Measurements from ENCODE around the gene GLI2.

GLI2 gene

DNA sequence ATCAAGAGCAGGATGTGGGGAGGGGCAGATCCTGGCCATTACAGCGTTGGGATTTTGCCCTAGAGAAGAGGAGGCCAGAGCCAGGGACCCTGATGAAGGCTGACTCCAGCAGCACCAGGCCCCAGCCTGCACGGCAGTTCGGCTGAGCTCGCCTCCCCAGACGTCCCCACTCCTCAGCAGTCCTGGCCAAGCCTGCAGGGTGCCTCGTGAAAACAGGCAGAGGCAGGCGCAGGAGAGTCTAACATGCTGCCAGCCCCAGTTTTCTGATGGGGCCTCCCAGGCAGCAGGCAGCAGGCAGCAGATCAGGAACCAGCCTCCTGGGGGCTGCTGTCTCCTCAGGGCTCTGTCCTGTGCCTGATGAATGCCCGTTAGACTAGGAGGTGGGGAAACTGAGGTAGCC, 19.7 kb upstream of the GLI2 start:
- no peak for DNase-seq

- DNase-seq, result no peak
Observed at GRCh38 chr2:120716641-120717585, 18.8 kb upstream of the GLI2 start.

GRCh38 chr2:120719491-120719890, 16.2 kb upstream of the GLI2 start:
- no peak for DNase-seq

GRCh38 chr2:120720231-120720630, 15.4 kb upstream of the GLI2 start:
- DNase-seq, result no peak

DNA sequence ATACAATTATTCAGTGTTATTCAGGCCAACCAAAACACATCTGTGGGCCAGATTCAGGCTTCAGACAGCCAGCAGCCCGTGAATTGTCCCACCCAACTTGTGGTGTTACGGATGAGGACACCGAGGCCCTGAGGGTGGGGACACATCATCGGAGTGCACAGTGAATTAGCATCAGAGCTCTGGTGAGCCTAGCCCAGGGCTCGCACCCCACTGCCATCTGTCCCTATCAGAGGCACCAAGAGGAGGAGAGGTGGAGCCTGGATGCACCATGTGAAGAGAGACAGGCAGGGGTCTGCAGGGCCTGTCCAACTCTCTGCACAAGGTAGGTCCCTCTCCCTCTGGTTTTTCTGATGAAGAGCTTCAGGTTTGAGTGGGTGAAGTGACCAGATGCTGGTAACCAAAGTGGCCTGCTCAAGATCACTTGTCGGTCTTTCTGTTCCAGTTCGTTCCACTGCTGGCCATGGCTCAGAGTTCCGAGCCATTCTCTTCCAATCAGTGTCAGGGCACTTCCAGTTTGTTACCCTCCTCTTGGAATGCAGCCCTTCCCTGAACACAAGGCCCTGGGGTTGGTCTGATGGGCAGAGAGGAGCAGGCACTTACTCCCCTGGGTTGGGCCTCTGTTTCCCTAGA, 14.8 kb upstream of the GLI2 start:
- DNase-seq, result no peak

- no peak for DNase-seq
Observed at GRCh38 chr2:120722246-120722567, 13.5 kb upstream of the GLI2 start.

DNA sequence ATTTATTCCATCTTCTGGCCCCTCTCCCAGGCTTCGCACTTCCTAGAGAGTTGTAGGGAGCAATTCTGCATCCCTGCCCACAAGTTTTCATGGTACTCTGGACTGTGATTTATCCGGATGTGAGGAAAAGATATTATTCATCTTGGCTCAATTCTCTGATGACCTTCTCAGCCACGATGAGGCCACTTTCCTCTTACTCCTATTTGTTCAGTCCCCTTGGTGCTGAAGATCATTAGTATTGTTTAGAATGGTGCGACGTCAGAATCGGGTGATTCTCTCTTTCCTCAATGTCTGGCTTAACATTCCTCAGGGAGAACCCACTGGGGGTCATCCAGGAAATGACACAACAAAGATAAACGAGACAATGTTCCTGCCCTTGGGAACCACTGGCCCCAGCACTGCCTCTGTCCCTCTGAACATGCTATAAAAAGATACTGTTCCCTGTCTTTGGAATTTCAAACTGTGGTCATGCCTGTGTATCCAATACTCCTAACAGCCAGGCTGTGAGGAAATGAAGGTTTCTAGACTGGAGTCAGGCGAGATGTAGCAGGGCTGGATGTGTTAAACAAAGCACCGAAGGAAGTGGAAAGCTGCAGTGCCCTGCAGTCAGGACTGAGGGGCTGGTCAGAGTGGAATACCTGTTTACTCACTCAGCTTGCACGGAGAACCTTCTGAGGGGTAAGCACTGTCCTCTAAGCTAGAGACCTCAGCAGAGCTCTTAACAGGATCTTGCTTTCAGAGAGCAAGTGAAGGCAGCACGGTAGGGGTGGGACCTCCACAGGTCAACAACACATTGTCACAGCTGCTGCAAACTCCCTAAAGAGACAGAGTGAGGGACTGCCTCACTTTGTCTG, 12.9 kb upstream of the GLI2 start:
- DNase-seq, result no peak

- no peak for DNase-seq
Observed at GRCh38 chr2:120726245-120726644, 9.4 kb upstream of the GLI2 start.

DNA sequence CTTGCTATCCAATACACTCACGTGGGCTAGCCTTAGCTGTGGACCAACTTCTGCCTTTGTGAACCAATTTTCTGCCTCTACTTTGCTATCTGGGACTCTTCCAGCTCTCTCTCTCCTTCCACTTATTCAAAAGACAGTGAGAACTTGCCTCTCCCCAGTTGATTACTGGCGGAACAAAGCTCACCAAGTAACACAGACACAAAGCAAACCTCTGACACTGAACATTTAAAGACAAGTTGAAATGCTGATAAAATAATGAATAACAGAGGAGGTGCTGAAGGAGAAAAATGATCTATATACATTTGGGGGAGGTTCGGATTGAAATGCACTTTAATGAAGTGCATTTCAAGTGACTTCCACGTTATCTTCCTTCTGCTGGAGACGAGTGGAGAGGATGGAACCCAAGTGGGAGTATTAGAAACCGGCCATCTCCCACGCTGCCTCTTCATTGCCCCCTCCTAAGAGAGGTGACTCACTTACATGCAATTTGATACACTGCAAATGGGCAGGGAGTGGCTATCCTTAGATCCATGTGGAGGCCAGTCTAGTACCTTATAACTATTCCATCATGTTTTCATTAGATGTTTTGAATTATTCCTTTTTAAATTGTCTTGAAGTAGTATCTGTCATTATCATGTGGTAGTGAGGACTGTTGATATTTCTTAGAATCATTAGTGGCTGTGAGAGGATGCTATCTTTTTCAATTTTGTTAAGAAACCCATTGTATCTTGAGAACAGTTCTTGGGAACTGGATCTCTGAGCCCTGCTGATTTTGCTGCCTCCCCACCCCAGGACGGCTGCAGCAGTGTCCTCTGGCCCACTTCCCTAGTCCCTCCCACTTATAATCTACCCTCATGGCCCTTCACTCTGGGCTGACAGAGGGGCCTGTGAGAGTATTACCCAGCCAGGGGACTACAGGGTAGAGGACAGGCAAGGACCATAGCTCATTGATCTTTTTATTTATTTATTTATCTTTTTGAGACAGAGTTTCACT, 6.0 kb upstream of the GLI2 start:
- no peak for DNase-seq

DNA sequence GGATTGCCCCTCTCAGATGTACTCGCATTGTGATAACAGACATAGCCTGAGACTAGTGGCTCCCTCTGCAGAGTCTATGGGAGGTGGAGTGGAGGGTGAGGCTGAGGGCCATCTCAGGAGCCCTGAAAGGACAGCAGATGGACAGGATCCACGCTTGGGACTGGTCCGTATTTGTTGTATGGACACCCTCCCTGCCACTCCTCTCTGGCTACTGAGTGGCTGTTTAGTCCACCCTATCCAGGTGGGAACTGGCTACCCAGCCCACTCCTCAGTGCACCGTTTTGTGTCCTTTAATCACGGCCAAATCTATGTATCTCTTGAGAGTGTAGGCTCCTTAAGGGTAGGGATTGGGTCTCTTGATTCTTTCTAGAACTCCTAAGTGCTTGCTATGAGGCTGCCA, 4.5 kb upstream of the GLI2 start:
- DNase-seq, result no peak

GRCh38 chr2:120732506-120733237, 3.0 kb upstream of the GLI2 start:
- DNase-seq, result no peak

DNA sequence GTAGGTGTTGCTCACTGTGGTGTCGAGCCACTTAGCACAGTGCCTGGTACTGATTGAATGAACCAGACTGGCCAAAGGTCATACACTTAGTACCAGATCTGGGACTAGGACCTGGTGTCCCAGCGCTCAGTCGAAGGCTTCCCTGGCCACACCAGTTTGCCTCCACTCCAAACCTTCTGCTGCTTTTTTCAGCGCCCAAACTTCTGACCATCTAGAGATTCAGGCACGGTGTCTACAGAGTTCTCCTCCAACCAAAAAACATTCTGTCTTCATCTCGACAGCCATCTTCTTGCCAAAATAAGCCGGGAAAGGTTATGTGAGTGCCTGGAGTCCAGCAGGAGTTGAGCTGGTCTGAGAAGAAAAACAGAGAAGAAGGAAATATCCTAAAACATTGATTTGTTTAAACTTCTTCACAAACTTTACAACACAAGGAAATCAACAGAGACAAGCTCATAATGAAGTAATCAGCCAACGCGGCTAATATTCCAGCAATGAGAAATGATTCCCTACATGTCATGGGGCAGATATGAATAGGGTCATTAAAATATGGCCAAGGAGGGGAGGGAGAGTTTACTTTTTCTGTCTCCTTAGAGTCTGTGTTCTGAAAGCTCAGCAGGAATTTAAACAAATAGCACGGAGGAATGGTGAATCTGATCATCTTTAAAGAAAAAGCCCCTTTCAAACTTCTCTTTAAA, 2.3 kb upstream of the GLI2 start:
- no peak for DNase-seq

DNA sequence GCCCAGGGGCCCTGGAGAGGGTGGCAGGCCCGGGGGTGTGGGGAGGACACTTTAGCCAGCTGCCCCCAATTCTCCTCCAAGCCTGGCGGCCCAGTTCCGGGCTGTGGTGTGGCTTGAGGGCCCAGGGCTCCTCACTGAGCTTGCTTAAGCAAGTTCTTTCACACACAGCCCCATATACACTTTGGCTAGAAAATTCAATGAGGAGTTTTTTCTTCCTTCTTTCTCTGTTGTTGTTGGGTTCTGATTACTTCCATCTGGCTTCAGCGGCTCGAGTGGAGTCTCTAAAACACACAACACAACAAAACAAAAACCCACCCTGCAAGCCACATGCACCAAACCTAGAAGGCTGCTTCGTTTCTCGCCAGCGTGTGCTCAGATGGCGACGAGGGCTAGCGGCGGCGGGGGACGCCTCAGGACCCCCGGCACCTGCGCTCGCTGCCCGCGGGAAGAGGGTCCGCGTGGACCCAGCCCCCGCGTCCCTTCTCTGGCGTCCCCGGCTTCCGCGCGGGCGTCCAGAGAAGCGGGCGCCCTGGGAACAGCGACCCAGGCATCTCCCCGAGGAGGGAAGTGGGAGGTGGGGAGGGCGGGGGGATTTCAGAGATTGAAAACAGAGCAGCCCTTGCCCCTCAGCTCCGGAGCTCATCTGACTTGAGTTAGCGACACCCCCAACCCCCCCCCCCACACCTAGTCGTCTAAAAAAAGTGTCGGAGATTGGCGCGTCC, 577 bp upstream of the GLI2 start:
- no peak for DNase-seq

- no peak for DNase-seq
Observed at GRCh38 chr2:120736202-120736623, 545 bp downstream of the GLI2 start.

GRCh38 chr2:120736624-120737339, 1.1 kb downstream of the GLI2 start:
- no peak for DNase-seq

DNA sequence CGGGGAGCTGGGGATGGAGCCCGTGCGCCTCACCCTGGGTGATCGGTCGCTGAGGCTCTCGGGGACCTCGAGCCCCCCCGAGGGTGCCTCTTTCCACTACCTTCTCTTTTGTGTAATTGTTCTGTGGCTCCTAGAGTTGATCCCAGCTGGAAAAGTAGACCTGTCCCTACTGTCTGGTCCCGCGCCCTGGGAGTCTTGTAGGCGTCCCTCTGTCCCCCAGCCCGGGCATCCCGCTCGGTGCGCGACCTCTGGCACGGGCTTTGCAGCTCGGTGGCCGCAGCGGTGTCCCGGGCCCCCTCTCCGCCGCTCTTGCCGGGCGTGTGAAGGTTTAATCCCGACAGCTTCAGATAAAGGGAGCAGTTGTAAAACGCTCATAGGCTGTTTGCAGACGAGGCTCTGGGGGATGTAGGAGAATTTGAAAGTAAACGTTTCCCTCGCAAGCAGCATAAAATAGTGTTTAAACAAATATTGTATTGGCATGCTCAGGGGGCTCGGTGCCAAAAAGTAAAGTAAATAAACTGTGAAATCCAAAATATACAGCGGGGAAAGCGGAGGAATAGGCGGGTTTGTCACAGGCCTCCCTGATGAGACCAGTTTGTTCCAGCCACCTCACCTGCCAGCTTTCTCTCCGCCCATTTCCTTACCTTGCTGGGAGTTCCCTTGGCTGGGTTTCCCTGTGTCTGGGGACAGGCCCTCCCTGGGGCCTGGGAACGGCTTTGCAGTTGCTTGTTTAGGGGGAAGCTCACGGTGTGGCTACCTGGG, 1.9 kb downstream of the GLI2 start:
- no peak for DNase-seq

DNA sequence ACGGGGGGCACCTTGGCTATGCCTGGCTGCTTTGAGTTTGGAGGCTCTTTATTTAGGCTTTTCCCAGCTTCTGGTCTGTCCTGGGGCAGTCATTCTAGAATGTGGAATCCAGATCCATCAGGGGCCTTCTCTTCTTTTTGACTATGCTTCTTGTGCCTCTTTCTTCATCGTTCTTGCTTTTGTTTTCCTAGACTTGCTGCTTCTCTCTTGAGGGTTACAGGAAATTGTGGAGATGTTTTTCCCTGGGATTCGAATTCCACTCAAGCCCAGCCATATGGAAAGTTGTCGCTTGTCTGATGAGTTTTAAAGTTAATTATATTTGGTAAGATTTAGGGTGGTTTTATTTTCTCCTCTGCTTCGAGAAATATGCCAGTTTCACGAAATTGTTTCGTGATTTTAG, 2.4 kb downstream of the GLI2 start:
- DNase-seq, result no peak

- no peak for DNase-seq
Observed at GRCh38 chr2:120738786-120739437, 3.2 kb downstream of the GLI2 start.

All from activated naive CD4-positive, alpha-beta T cell (primary cell).